ENCODE measurements around the gene PTCHD4.

DNA sequence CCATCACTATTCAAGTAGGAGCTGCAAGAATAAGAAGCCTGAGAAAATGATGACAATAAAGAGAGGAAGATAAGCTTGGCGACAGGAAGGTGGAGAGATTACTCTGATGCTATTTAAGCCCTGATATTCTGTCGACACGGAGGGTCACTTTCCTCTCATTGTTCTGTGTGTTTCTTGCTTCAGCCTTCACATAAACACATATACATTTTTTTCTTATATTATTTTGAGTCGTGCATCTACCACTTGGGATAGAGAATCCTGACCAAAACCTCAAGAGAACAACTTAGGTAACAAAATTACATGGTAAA, 10.5 kb downstream of the PTCHD4 start:
- no peak for TF ChIP-seq CTCF (IDR thresholded peaks at IDR 0.05)
- TF ChIP-seq POLR2A (IDR thresholded peaks at IDR 0.05): no peak
- no peak for TF ChIP-seq POLR2AphosphoS5 (IDR thresholded peaks at IDR 0.05)

All from breast epithelium (tissue), 3 donors.